GM23338 (cell line): ENCODE data around the gene LCN10. TPM values are rescaled to one million over a fixed set of nuclear protein-coding genes. Genes with fewer than 3 reads are reported as not detected.

Source experiments
- ATAC-seq: fragments of 200-7000 bp; cut with Tn5 transposase; 3 replicates; pipeline ENCODE4 v1.9.1; 2020
- DNase-seq: peaks from one replicate; pipeline ENCODE4 v3.0.0-alpha.2; 2015; ENCODE audit warnings: low spot score
- H2AFZ ChIP-seq: fragments of 200-600 bp; sonication (generic); 2 replicates; pipeline ENCODE4 v1.8.0; 2016; ENCODE audit warnings: antibody characterized with exemption, mild to moderate bottlenecking, moderate library complexity
- H3F3A ChIP-seq: fragments of 200-600 bp; sonication (generic); replicated peaks from 2 replicates; pipeline ENCODE4 v1.8.0; 2017; ENCODE audit warnings: antibody characterized with exemption, mixed run types, low read depth
- H3K27ac ChIP-seq: fragments of 200-600 bp; sonication (generic); 2 replicates; pipeline ENCODE4 v1.6.1; 2016; ENCODE audit warnings: low read depth
- H3K27me3 ChIP-seq: fragments of 200-600 bp; sonication (generic); 2 replicates; pipeline ENCODE4 v1.8.0; 2016; ENCODE audit warnings: mild to moderate bottlenecking, mixed run types, moderate library complexity; ENCODE audit not compliant: insufficient read depth
- H3K36me3 ChIP-seq: fragments of 200-600 bp; sonication (generic); 2 replicates; pipeline ENCODE4 v1.8.0; 2016; ENCODE audit warnings: mild to moderate bottlenecking; ENCODE audit not compliant: insufficient read depth
- H3K4me1 ChIP-seq: fragments of 200-600 bp; sonication (generic); 2 replicates; pipeline ENCODE4 v1.8.0; 2016; ENCODE audit warnings: mild to moderate bottlenecking, moderate library complexity; ENCODE audit not compliant: insufficient read depth
- H3K4me2 ChIP-seq: fragments of 200-600 bp; sonication (generic); 2 replicates; pipeline ENCODE4 v1.7.1; 2017; ENCODE audit warnings: mixed run types
- H3K4me3 ChIP-seq: fragments of 200-600 bp; sonication (generic); 2 replicates; pipeline ENCODE4 v1.6.1; 2016; ENCODE audit warnings: mixed run types
- H3K79me2 ChIP-seq: fragments of 200-600 bp; sonication (generic); replicated peaks from 2 replicates; pipeline ENCODE4 v1.8.0; 2017; ENCODE audit warnings: mild to moderate bottlenecking; ENCODE audit not compliant: insufficient read depth
- H3K9me2 ChIP-seq: fragments of 200-600 bp; sonication (generic); 2 replicates; pipeline ENCODE4 v1.8.0; 2017; ENCODE audit not compliant: insufficient read depth
- H4K20me1 ChIP-seq: fragments of 200-600 bp; sonication (generic); replicated peaks from 2 replicates; pipeline ENCODE4 v1.8.0; 2017; ENCODE audit warnings: mild to moderate bottlenecking; ENCODE audit not compliant: insufficient read depth
- H3K27ac Mint-ChIP-seq: 2 replicates; pipeline ENCODE4 v1.8.0; 2020; ENCODE audit warnings: inconsistent platforms, mild to moderate bottlenecking, moderate library complexity, mixed read lengths
- H3K27me3 Mint-ChIP-seq: 3 replicates; pipeline ENCODE4 v1.8.0; 2022; ENCODE audit warnings: low read depth, mild to moderate bottlenecking, moderate library complexity, mixed read lengths, inconsistent platforms; ENCODE audit not compliant: insufficient read depth, poor library complexity
- H3K36me3 Mint-ChIP-seq: 3 replicates; pipeline ENCODE4 v1.8.0; 2021; ENCODE audit warnings: low read depth, mild to moderate bottlenecking, inconsistent platforms, moderate library complexity, mixed read lengths
- H3K4me1 Mint-ChIP-seq: 3 replicates; pipeline ENCODE4 v1.8.0; 2020; ENCODE audit warnings: mild to moderate bottlenecking, inconsistent platforms, mixed read lengths
- H3K4me3 Mint-ChIP-seq: 3 replicates; pipeline ENCODE4 v1.8.0; 2021; ENCODE audit warnings: moderate library complexity, mild to moderate bottlenecking, inconsistent platforms, mixed read lengths
- H3K9me3 Mint-ChIP-seq: 3 replicates; pipeline ENCODE4 v1.8.0; 2020; ENCODE audit warnings: moderate library complexity, mild to moderate bottlenecking, inconsistent platforms, mixed read lengths
- CREB1 ChIP-seq: fragments of 250-450 bp; sonication (Bioruptor Pico); IDR thresholded peaks from 2 replicates; pipeline ENCODE4 v1.5.0; 2020; ENCODE audit warnings: low read depth, mild to moderate bottlenecking, moderate library complexity
- EZH2 ChIP-seq: fragments of 200-600 bp; sonication (generic); IDR thresholded peaks from one replicate; pipeline ENCODE4 v1.8.0; 2017; ENCODE audit warnings: antibody characterized with exemption, mild to moderate bottlenecking, low read depth; ENCODE audit not compliant: unreplicated experiment
- EZH2phosphoT487 ChIP-seq: fragments of 200-600 bp; sonication (generic); IDR thresholded peaks from one replicate; pipeline ENCODE4 v1.8.1; 2018; ENCODE audit warnings: antibody characterized with exemption; ENCODE audit not compliant: unreplicated experiment
- JUNB ChIP-seq: IDR thresholded peaks from one replicate; pipeline ENCODE4 v1.6.1; 2016; ENCODE audit warnings: antibody characterized with exemption; ENCODE audit not compliant: unreplicated experiment
- NANOG ChIP-seq: IDR thresholded peaks from 2 replicates; pipeline ENCODE4 v1.6.1; 2016; ENCODE audit warnings: antibody characterized with exemption, borderline replicate concordance
- POLR2AphosphoS5 ChIP-seq: IDR thresholded peaks from 2 replicates; pipeline ENCODE4 v1.6.1; 2016; ENCODE audit warnings: antibody characterized with exemption, low read depth
- STAT1 ChIP-seq: IDR thresholded peaks from one replicate; pipeline ENCODE4 v1.6.1; 2016; ENCODE audit warnings: antibody characterized with exemption; ENCODE audit not compliant: unreplicated experiment
- ZNF331 ChIP-seq: fragments of 250-450 bp; sonication (Bioruptor Pico); IDR thresholded peaks from 2 replicates; pipeline ENCODE4 v1.5.0; 2020; ENCODE audit warnings: low read depth, mild to moderate bottlenecking, moderate library complexity
- polyA plus RNA-seq: library from polyadenylated mRNA; unstranded; fragments of >200 nt; fragmentation: Nextera tagmentation; extraction: Ambion mirVana; gene quantifications from 2 replicates; pipeline ENCODE4 v1.2.1, GENCODE V29; 2016
- total RNA-seq: library from RNA; depleted of rRNA; stranded (reverse); fragments of >200 nt; shearing (Covaris generic); gene quantifications from 2 replicates; pipeline ENCODE4 v1.2.3, GENCODE V29; 2014
- TF ChIP-seq, protein P1 (sequence below): fragments of 250-450 bp; sonication (Bioruptor Pico); IDR thresholded peaks from 2 replicates; pipeline ENCODE4 v1.5.0; 2020; ENCODE audit warnings: mild to moderate bottlenecking, moderate library complexity
- TF ChIP-seq, protein P2 (sequence below): IDR thresholded peaks from one replicate; pipeline ENCODE4 v1.6.1; 2018; ENCODE audit warnings: antibody characterized with exemption; ENCODE audit not compliant: unreplicated experiment
- TF ChIP-seq, protein P3 (sequence below), 2 experiments: fragments of 200-600 bp in 1 of 2; sonication (generic) in 1 of 2; conservative IDR thresholded peaks; 2 replicates each; pipeline versions ENCODE4 v1.5.1 to v1.6.1; 2016 to 2017; ENCODE audit warnings: antibody characterized with exemption in 2 of 2, low read depth in 2 of 2, mild to moderate bottlenecking in 2 of 2, moderate library complexity in 1 of 2

LCN10 gene
- total and polyA plus RNA-seq, 2 experiments from 2014 or later = 0.45 to 0.74 TPM

DNA sequence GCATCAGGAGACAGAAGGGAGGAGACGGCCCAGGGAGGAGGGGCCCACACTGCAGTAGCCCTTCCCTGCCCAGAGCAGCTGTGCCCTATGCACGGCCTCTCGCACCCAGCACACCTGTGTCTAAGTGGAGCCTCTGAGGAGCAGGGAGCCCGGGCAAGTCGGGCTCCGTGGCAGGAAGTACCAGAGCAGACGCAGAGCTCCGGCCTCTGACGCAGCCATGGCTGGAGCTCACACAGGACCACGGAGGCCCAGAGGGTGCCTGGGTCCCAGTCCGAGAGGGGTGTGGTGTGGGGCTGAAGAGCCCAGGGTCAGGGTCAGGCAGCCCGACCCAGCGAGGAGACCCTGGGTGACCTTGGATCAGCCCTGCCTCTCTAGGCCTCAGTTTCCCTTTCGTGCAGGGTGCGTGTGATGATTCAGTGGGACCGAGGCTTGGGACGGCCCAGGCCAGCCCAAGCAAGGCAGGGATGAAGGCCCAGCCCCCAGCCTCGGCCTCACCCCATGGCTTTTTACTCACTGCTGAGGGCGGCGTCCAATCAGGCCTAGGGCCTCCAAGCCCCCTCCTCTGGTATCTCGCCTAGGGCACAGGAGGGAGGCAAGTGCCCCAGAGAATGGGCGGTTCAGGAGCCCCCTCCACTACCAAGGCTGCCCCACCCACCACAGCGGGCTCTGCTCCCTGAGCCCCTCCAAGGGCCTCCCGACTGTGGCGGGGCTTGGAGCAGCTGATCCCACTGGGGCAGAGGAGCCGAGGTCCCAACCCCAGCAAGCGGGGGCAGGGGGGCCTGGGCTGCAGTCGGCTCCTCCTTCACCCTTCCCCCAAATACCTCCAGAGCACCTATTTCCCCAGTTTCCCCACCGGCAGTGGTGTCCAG, 51.2 kb downstream of the LCN10 start (continued):
- TF ChIP-seq, protein P1, sequence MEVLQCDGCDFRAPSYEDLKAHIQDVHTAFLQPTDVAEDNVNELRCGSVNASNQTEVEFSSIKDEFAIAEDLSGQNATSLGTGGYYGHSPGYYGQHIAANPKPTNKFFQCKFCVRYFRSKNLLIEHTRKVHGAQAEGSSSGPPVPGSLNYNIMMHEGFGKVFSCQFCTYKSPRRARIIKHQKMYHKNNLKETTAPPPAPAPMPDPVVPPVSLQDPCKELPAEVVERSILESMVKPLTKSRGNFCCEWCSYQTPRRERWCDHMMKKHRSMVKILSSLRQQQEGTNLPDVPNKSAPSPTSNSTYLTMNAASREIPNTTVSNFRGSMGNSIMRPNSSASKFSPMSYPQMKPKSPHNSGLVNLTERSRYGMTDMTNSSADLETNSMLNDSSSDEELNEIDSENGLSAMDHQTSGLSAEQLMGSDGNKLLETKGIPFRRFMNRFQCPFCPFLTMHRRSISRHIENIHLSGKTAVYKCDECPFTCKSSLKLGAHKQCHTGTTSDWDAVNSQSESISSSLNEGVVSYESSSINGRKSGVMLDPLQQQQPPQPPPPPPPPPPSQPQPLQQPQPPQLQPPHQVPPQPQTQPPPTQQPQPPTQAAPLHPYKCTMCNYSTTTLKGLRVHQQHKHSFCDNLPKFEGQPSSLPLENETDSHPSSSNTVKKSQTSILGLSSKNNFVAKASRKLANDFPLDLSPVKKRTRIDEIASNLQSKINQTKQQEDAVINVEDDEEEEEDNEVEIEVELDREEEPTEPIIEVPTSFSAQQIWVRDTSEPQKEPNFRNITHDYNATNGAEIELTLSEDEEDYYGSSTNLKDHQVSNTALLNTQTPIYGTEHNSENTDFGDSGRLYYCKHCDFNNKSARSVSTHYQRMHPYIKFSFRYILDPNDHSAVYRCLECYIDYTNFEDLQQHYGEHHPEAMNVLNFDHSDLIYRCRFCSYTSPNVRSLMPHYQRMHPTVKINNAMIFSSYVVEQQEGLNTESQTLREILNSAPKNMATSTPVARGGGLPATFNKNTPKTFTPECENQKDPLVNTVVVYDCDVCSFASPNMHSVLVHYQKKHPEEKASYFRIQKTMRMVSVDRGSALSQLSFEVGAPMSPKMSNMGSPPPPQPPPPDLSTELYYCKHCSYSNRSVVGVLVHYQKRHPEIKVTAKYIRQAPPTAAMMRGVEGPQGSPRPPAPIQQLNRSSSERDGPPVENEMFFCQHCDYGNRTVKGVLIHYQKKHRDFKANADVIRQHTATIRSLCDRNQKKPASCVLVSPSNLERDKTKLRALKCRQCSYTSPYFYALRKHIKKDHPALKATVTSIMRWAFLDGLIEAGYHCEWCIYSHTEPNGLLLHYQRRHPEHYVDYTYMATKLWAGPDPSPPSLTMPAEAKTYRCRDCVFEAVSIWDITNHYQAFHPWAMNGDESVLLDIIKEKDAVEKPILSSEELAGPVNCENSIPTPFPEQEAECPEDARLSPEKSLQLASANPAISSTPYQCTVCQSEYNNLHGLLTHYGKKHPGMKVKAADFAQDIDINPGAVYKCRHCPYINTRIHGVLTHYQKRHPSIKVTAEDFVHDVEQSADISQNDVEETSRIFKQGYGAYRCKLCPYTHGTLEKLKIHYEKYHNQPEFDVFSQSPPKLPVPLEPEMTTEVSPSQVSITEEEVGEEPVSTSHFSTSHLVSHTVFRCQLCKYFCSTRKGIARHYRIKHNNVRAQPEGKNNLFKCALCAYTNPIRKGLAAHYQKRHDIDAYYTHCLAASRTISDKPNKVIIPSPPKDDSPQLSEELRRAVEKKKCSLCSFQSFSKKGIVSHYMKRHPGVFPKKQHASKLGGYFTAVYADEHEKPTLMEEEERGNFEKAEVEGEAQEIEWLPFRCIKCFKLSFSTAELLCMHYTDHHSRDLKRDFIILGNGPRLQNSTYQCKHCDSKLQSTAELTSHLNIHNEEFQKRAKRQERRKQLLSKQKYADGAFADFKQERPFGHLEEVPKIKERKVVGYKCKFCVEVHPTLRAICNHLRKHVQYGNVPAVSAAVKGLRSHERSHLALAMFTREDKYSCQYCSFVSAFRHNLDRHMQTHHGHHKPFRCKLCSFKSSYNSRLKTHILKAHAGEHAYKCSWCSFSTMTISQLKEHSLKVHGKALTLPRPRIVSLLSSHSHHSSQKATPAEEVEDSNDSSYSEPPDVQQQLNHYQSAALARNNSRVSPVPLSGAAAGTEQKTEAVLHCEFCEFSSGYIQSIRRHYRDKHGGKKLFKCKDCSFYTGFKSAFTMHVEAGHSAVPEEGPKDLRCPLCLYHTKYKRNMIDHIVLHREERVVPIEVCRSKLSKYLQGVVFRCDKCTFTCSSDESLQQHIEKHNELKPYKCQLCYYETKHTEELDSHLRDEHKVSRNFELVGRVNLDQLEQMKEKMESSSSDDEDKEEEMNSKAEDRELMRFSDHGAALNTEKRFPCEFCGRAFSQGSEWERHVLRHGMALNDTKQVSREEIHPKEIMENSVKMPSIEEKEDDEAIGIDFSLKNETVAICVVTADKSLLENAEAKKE (CRISPR knock-in tag) = no peak

DNA sequence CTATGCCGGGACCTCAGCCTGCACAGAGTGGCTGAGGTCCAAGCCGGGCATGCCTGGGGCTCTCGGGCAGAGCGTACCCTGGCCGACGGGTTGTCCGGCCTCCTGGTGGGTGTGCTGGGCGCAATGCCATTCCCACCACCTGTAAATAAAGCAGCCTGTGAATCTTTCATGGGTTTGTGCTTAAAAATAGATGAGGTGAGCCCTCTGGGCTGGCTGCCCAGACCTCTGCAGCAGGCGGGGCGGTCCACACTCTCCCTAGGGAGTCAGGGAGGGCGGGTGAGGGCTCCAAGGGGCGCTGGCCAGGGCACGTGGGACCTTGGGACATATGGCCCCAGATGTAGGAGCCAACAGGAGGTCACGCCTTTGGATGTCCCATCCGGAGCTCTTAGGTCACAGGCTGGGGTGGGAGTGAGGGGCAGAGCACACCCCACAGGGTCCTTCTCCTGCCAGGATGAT, 51.9 kb downstream of the LCN10 start:
- Mint-ChIP-seq H3K9me3 (no peaks in the 10 kb centered on the region), H3K27ac (no peak overlapping the region), H3K27me3 (peaks cover 19% of the 10 kb centered on the region), H3K4me3 (no peak overlapping the region), H3K36me3 (no peaks in the 10 kb centered on the region), H3K4me1 (peaks cover 10% of the 10 kb centered on the region; the same call in 2 of the 3 replicates)
- H3K9me2 ChIP-seq = no peaks in the 10 kb centered on the region
- H3K4me3 ChIP-seq = no peak overlapping the region
- no peak overlapping the region for H3K27ac ChIP-seq
- H3K36me3 ChIP-seq = no peaks in the 10 kb centered on the region
- ATAC-seq (no peak), DNase-seq (no peak)
- H2AFZ ChIP-seq = no peak overlapping the region
- 0 out of 2 replicates have a peak, but pooled peaks cover 3% of the 10 kb centered on the region for H3F3A ChIP-seq
- no peaks in the 10 kb centered on the region for H4K20me1 ChIP-seq
- no peaks in the 10 kb centered on the region; the same call in 1 of the 2 replicates for H3K4me1 ChIP-seq
- peaks cover under 1% of the 10 kb centered on the region; the same call in 1 of the 2 replicates for H3K79me2 ChIP-seq
- no peak overlapping the region for H3K4me2 ChIP-seq
- no peaks in the 10 kb centered on the region for H3K27me3 ChIP-seq
- no peak for TF ChIP-seq NANOG
- no peak for TF ChIP-seq CREB1
- no peak for TF ChIP-seq STAT1
- TF ChIP-seq, protein P2, sequence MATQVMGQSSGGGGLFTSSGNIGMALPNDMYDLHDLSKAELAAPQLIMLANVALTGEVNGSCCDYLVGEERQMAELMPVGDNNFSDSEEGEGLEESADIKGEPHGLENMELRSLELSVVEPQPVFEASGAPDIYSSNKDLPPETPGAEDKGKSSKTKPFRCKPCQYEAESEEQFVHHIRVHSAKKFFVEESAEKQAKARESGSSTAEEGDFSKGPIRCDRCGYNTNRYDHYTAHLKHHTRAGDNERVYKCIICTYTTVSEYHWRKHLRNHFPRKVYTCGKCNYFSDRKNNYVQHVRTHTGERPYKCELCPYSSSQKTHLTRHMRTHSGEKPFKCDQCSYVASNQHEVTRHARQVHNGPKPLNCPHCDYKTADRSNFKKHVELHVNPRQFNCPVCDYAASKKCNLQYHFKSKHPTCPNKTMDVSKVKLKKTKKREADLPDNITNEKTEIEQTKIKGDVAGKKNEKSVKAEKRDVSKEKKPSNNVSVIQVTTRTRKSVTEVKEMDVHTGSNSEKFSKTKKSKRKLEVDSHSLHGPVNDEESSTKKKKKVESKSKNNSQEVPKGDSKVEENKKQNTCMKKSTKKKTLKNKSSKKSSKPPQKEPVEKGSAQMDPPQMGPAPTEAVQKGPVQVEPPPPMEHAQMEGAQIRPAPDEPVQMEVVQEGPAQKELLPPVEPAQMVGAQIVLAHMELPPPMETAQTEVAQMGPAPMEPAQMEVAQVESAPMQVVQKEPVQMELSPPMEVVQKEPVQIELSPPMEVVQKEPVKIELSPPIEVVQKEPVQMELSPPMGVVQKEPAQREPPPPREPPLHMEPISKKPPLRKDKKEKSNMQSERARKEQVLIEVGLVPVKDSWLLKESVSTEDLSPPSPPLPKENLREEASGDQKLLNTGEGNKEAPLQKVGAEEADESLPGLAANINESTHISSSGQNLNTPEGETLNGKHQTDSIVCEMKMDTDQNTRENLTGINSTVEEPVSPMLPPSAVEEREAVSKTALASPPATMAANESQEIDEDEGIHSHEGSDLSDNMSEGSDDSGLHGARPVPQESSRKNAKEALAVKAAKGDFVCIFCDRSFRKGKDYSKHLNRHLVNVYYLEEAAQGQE = no peak
- TF ChIP-seq, protein P3, sequence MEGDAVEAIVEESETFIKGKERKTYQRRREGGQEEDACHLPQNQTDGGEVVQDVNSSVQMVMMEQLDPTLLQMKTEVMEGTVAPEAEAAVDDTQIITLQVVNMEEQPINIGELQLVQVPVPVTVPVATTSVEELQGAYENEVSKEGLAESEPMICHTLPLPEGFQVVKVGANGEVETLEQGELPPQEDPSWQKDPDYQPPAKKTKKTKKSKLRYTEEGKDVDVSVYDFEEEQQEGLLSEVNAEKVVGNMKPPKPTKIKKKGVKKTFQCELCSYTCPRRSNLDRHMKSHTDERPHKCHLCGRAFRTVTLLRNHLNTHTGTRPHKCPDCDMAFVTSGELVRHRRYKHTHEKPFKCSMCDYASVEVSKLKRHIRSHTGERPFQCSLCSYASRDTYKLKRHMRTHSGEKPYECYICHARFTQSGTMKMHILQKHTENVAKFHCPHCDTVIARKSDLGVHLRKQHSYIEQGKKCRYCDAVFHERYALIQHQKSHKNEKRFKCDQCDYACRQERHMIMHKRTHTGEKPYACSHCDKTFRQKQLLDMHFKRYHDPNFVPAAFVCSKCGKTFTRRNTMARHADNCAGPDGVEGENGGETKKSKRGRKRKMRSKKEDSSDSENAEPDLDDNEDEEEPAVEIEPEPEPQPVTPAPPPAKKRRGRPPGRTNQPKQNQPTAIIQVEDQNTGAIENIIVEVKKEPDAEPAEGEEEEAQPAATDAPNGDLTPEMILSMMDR (conservative IDR thresholded peaks at IDR 0.05; ENCODE audit: low read depth in 2 of 2) = no peak
- no peak for TF ChIP-seq EZH2phosphoT487
- no peak for TF ChIP-seq JUNB
- no peak for TF ChIP-seq ZNF331 (CRISPR knock-in tag)
- no peak for TF ChIP-seq POLR2AphosphoS5
- no peak for TF ChIP-seq EZH2
